Prostate gland (tissue), 2 donors: ENCODE data around the gene IFT43. TPM values are rescaled to one million over a fixed set of nuclear protein-coding genes. Genes with fewer than 3 reads are reported as not detected.

Source experiments
- DNase-seq: peaks from one replicate; pipeline ENCODE4 v3.0.0-alpha.2; 2019; ENCODE audit warnings: low spot score
- H3K27ac ChIP-seq, 2 donors: fragments of 200-600 bp; sonication (generic); 2 replicates each; pipeline ENCODE4 v1.5.1; 2017 to 2019
- H3K27me3 ChIP-seq: fragments of 200-600 bp; sonication (generic); replicated peaks from 2 replicates; pipeline ENCODE4 v1.5.1; 2019; ENCODE audit not compliant: insufficient read depth
- H3K36me3 ChIP-seq, 2 donors: fragments of 200-600 bp; sonication (generic); 1 replicate in 1 of 2; 2 replicates in 1 of 2; pipeline versions ENCODE4 v1.5.1 to v1.8.1; 2017 to 2019
- H3K4me1 ChIP-seq: fragments of 200-600 bp; sonication (generic); replicated peaks from 2 replicates; pipeline ENCODE4 v1.5.1; 2019
- H3K4me3 ChIP-seq, 2 donors: fragments of 200-600 bp; sonication (generic); 2 replicates each; pipeline ENCODE4 v1.5.1; 2017 to 2019
- H3K9me3 ChIP-seq: fragments of 200-600 bp; sonication (generic); 2 replicates; pipeline ENCODE4 v1.5.1; 2017
- POLR2A ChIP-seq: fragments of 450-650 bp; IDR thresholded peaks from one replicate; pipeline ENCODE4 v1.6.1; 2016; ENCODE audit warnings: antibody characterized with exemption, mild to moderate bottlenecking
- POLR2AphosphoS5 ChIP-seq: sonication (generic); formaldehyde crosslinking; IDR thresholded peaks from one replicate; pipeline ENCODE4 v1.6.1; 2017; ENCODE audit warnings: antibody characterized with exemption
- WGBS: methylation state at CpG from one replicate; pipeline ENCODE4 v1.1.5; 2018; 5-methylcytosine and 5-hydroxymethylcytosine counted together
- intact Hi-C: fragments of 100-400 bp; cut with DNase I; formaldehyde crosslinking; loops from one replicate; pipeline ENCODE4 v1.14.2; 2022
- total RNA-seq, 2 donors: library from RNA; depleted of rRNA; stranded (reverse); fragments of >200 nt; gene quantifications; one replicate each; pipeline ENCODE4 v1.1.0, GENCODE V29; 2016
- TF ChIP-seq, protein P1 (sequence below), 4 experiments: fragments of 200-600 bp in 2 of 4; fragments of 450-650 bp in 2 of 4; sonication (generic) in 2 of 4; IDR thresholded peaks; 1 replicate in 3 of 4; 2 replicates in 1 of 4; pipeline ENCODE4 v1.5.1; 2016 to 2019; ENCODE audit warnings: antibody characterized with exemption in 4 of 4, mild to moderate bottlenecking in 2 of 4, moderate library complexity in 2 of 4

Gene IFT43
- 10 to 100 TPM; 43.1 to 55.9 TPM for total RNA-seq

GRCh38 chr14:75985618-75986438, at the start of gene IFT43:
Gene IFT43, plus strand, starts transcription at chr14:75985763. Its CDS starts 24 bp downstream, at chr14:75985787.
- peaks cover 5% of the 10 kb centered on the region for H3K4me1 ChIP-seq
- peak; percentile 93 for DNase-seq
- H3K27me3 ChIP-seq = no peaks in the 10 kb centered on the region
- peak within 1 kb of the TSS; percentile 55 to 93 for H3K4me3 ChIP-seq
- H3K9me3 ChIP-seq = no peaks in the 10 kb centered on the region
- no peaks in the 10 kb centered on the region for H3K36me3 ChIP-seq
- TF ChIP-seq POLR2A (peak; percentile 71), POLR2AphosphoS5 (peak; percentile 81)
- TF ChIP-seq, protein P1, sequence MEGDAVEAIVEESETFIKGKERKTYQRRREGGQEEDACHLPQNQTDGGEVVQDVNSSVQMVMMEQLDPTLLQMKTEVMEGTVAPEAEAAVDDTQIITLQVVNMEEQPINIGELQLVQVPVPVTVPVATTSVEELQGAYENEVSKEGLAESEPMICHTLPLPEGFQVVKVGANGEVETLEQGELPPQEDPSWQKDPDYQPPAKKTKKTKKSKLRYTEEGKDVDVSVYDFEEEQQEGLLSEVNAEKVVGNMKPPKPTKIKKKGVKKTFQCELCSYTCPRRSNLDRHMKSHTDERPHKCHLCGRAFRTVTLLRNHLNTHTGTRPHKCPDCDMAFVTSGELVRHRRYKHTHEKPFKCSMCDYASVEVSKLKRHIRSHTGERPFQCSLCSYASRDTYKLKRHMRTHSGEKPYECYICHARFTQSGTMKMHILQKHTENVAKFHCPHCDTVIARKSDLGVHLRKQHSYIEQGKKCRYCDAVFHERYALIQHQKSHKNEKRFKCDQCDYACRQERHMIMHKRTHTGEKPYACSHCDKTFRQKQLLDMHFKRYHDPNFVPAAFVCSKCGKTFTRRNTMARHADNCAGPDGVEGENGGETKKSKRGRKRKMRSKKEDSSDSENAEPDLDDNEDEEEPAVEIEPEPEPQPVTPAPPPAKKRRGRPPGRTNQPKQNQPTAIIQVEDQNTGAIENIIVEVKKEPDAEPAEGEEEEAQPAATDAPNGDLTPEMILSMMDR (IDR thresholded peaks at IDR 0.05) = peak in 1 of 4 experiments; percentile 15
- intact Hi-C loops = loop anchor here (10.0 kb wide), 2 partner anchors 109 to 161 kb away; no protein-coding TSS in a partner anchor
- WGBS = under 1% methylated on average over 52 of the region's 52 CpGs
- peak within 1 kb of the TSS; percentile 89 to 98 for H3K27ac ChIP-seq

GRCh38 chr14:75939200-75939599, 46.4 kb upstream of the IFT43 start:
- TF ChIP-seq POLR2A = no peak
- TF ChIP-seq, protein P1 (IDR thresholded peaks at IDR 0.05) = no peak
- no peak for TF ChIP-seq POLR2AphosphoS5
- no peaks in the 10 kb centered on the region for H3K4me1 ChIP-seq
- no peaks in the 10 kb centered on the region for H3K36me3 ChIP-seq
- no peak for DNase-seq
- no peaks in the 10 kb centered on the region for H3K27me3 ChIP-seq
- H3K9me3 ChIP-seq = no peaks in the 10 kb centered on the region
- 78% methylated on average over 1 of the region's 1 CpG for WGBS
- intact Hi-C loops = no loop called here
- no peak overlapping the region for H3K4me3 ChIP-seq
- H3K27ac ChIP-seq = no peak overlapping the region

- Histone ChIP-seq H3K9me3 (no peaks in the 10 kb centered on the region), H3K4me1 (no peaks in the 10 kb centered on the region), H3K36me3 (no peaks in the 10 kb centered on the region), H3K27ac (no peak overlapping the region), H3K27me3 (no peaks in the 10 kb centered on the region), H3K4me3 (no peak overlapping the region)
- no peak for DNase-seq
- 81% methylated on average over 4 of the region's 4 CpGs for WGBS
- intact Hi-C loops = no loop called here
- TF ChIP-seq, protein P1 (IDR thresholded peaks at IDR 0.05) = no peak
- TF ChIP-seq POLR2AphosphoS5 = no peak
- no peak for TF ChIP-seq POLR2A
Measured at GRCh38 chr14:75941030-75941429, 44.5 kb upstream of the IFT43 start.

DNA sequence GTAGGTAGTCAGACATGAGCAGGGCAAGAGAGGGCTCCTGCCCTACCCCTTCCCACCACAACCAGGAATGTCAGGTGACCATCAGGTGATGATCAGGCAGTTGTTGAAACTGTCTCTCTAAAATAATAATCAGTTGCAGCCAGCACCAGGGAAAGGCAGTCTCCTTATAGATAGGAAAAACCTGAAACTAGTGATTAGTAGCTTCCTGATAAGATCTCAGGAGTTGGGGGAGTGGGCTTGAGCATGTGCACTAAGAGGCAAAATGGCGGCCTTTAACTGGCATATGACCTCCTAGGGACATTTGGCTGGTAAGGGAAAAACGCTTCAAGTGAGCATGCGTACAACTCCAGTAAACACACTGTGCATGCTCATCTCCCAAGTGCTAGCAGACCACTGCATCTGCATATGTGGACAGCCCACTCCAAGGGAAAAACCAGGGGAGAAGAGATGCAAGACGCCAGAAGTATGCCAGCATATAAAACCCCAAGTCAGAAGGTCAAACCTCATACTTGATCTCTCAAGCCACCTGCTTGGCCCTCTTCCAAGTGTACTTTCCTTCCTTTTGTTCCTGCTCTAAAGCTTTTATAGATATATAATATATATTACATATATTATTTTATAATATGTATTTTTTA, 40.8 kb upstream of the IFT43 start:
- no peaks in the 10 kb centered on the region for H3K9me3 ChIP-seq
- H3K36me3 ChIP-seq = no peaks in the 10 kb centered on the region
- WGBS = 95% methylated on average over 4 of the region's 4 CpGs
- no peaks in the 10 kb centered on the region for H3K27me3 ChIP-seq
- no peaks in the 10 kb centered on the region for H3K4me1 ChIP-seq
- TF ChIP-seq POLR2AphosphoS5 (no peak), POLR2A (no peak)
- TF ChIP-seq, protein P1 (IDR thresholded peaks at IDR 0.05) = no peak
- intact Hi-C loops = no loop called here
- DNase-seq = no peak
- H3K27ac ChIP-seq = no peak overlapping the region
- no peak overlapping the region for H3K4me3 ChIP-seq
